ENCODE measurements around the gene TP53BP1. TPM values are rescaled to one million over a fixed set of nuclear protein-coding genes. Genes with fewer than 3 reads are reported as not detected.
"Not testable (repeated sequence)": the region's sequence is repeated elsewhere in the genome, so short reads cannot be mapped to it uniquely, and the experiment has no call there.

Gene TP53BP1
- total RNA-seq, 2 experiments from 2014 or later, result 43.0 to 44.6 TPM

- no peak for TF ChIP-seq CTCF (IDR thresholded peaks at IDR 0.05)
- no peak overlapping the region for H3K4me3 Mint-ChIP-seq
- peaks cover 18% of the 10 kb centered on the region for H3K36me3 Mint-ChIP-seq (ENCODE audit: low read depth)
- H3K27me3 Mint-ChIP-seq, result no peaks in the 10 kb centered on the region
- H3K9me3 ChIP-seq (ENCODE audit: control insufficient read depth in 1 of 2, insufficient read depth in 1 of 2, low read length in 2 of 2), result no peaks in the 10 kb centered on the region
- H3K4me3 ChIP-seq (ENCODE audit: low read length), result no peak overlapping the region
- H3K36me3 ChIP-seq (ENCODE audit: insufficient read depth, low read length), result peaks cover 12% of the 10 kb centered on the region
- H3K4me1 ChIP-seq (ENCODE audit: insufficient read depth, low read length), result no peaks in the 10 kb centered on the region
- DNase-seq, result no peak
- intact Hi-C loops (cut with DNase I, micrococcal nuclease), result no loop called here
- H3K27ac Mint-ChIP-seq, result no peak overlapping the region
- no peak overlapping the region for H3K27ac ChIP-seq (ENCODE audit: low read depth in 1 of 2, low read length in 2 of 2)
- CTCF ChIA-PET, result no interaction called here
- H3K9me3 Mint-ChIP-seq, result no peaks in the 10 kb centered on the region
- POLR2A ChIA-PET, result no interaction called here
- ATAC-seq (ENCODE audit: poor library complexity), result no peak
- no peaks in the 10 kb centered on the region for H3K4me1 Mint-ChIP-seq (ENCODE audit: low read depth)
- no peaks in the 10 kb centered on the region for H3K27me3 ChIP-seq (ENCODE audit: control insufficient read depth in 1 of 2, insufficient read depth in 2 of 2, low read length in 2 of 2)
Measured at GRCh38 chr15:43534897-43535296, 41.9 kb upstream of the TP53BP1 start.

- H3K27ac ChIP-seq (ENCODE audit: low read depth in 1 of 2, low read length in 2 of 2); H3K4me1 ChIP-seq (ENCODE audit: insufficient read depth, low read length); H3K9me3 Mint-ChIP-seq; H3K27me3 ChIP-seq (ENCODE audit: control insufficient read depth in 1 of 2, insufficient read depth in 2 of 2, low read length in 2 of 2); POLR2A ChIA-PET; H3K4me3 ChIP-seq (ENCODE audit: low read length); H3K4me1 Mint-ChIP-seq (ENCODE audit: low read depth); DNase-seq; intact Hi-C loops (cut with DNase I, micrococcal nuclease); H3K9me3 ChIP-seq (ENCODE audit: control insufficient read depth in 1 of 2, insufficient read depth in 1 of 2, low read length in 2 of 2); H3K27me3 Mint-ChIP-seq; ATAC-seq (ENCODE audit: poor library complexity); H3K4me3 Mint-ChIP-seq; H3K27ac Mint-ChIP-seq: not testable (repeated sequence)
- peaks cover 18% of the 10 kb centered on the region for H3K36me3 Mint-ChIP-seq (ENCODE audit: low read depth)
- CTCF ChIA-PET, result interaction anchor here (0.6 kb wide), 1 partner anchor 1229 kb away, joined by 5 read pairs; no protein-coding TSS in a partner anchor
- H3K36me3 ChIP-seq (ENCODE audit: insufficient read depth, low read length), result peaks cover 12% of the 10 kb centered on the region
Measured at GRCh38 chr15:43532826-43533225, 39.9 kb upstream of the TP53BP1 start.

- H3K36me3 Mint-ChIP-seq (ENCODE audit: low read depth), result peaks cover 18% of the 10 kb centered on the region
- ATAC-seq (ENCODE audit: poor library complexity), result no peak
- no peak overlapping the region for H3K27ac Mint-ChIP-seq
- Histone ChIP-seq H3K4me1 (ENCODE audit: insufficient read depth, low read length) (no peaks in the 10 kb centered on the region), H3K27ac (ENCODE audit: low read depth in 1 of 2, low read length in 2 of 2) (no peak overlapping the region), H3K27me3 (ENCODE audit: control insufficient read depth in 1 of 2, insufficient read depth in 2 of 2, low read length in 2 of 2) (no peaks in the 10 kb centered on the region), H3K36me3 (ENCODE audit: insufficient read depth, low read length) (peaks cover 10% of the 10 kb centered on the region), H3K9me3 (ENCODE audit: control insufficient read depth in 1 of 2, insufficient read depth in 1 of 2, low read length in 2 of 2) (no peaks in the 10 kb centered on the region), H3K4me3 (ENCODE audit: low read length) (no peak overlapping the region)
- no peaks in the 10 kb centered on the region for H3K4me1 Mint-ChIP-seq (ENCODE audit: low read depth)
- H3K27me3 Mint-ChIP-seq, result no peaks in the 10 kb centered on the region
- POLR2A ChIA-PET, result no interaction called here
- no peaks in the 10 kb centered on the region for H3K9me3 Mint-ChIP-seq
- H3K4me3 Mint-ChIP-seq, result no peak overlapping the region
- CTCF ChIA-PET, result no interaction called here
- intact Hi-C loops (cut with DNase I, micrococcal nuclease), result no loop called here
- DNase-seq, result no peak
- TF ChIP-seq CTCF (IDR thresholded peaks at IDR 0.05), result no peak
Measured at GRCh38 chr15:43531018-43531670, 38.2 kb upstream of the TP53BP1 start.
